H1 (cell line): ENCODE measurements around the gene MUC5B. TPM values are rescaled to one million over a fixed set of nuclear protein-coding genes. Genes with fewer than 3 reads are reported as not detected.

Experiments
- CTCF ChIA-PET: fragments of 300-600 bp; sonication (Branson Sonifier 250); formaldehyde crosslinking; loops from one replicate; lab custom pipeline; 2021; ENCODE audit not compliant: partially characterized antibody; lab: Charles Lee
- POLR2A ChIA-PET: fragments of 300-600 bp; sonication (Branson Sonifier 250); formaldehyde crosslinking; loops from one replicate; lab custom pipeline; 2021; ENCODE audit warnings: inconsistent platforms; ENCODE audit not compliant: partially characterized antibody; lab: Charles Lee
- DNase-seq, 2 experiments: peaks; one replicate each; pipeline versions ENCODE4 v3.0.0 to v3.0.0-alpha.2; 2010 to 2022; ENCODE audit warnings: low spot score in 2 of 2, low read depth in 1 of 2, mixed read lengths in 1 of 2
- FAIRE-seq: peaks from 2 replicates; lab custom pipeline; 2011; peaks lifted over from hg19 to GRCh38; lab: Jason Lieb, UNC
- H2AFZ ChIP-seq: 2 replicates; pipeline ENCODE4 v1.8.1; 2012; ENCODE audit warnings: low read length, inconsistent platforms
- H2AK5ac ChIP-seq: 2 replicates; pipeline ENCODE4 v1.6.1; 2013; ENCODE audit warnings: low read depth, low read length
- H2BK120ac ChIP-seq: replicated peaks from 2 replicates; pipeline ENCODE3; 2013; ENCODE audit warnings: low read depth, low read length, inconsistent platforms
- H2BK12ac ChIP-seq: 2 replicates; pipeline ENCODE4 v1.6.1; 2013; ENCODE audit warnings: low read depth, low read length
- H2BK15ac ChIP-seq: 2 replicates; pipeline ENCODE4 v1.6.1; 2013; ENCODE audit warnings: low read length
- H2BK20ac ChIP-seq: 2 replicates; pipeline ENCODE4 v1.6.1; 2013; ENCODE audit warnings: low read length
- H2BK5ac ChIP-seq: 2 replicates; pipeline ENCODE4 v1.6.1; 2013; ENCODE audit warnings: low read depth, low read length
- H3K14ac ChIP-seq: 2 replicates; pipeline ENCODE4 v1.6.1; 2013; ENCODE audit warnings: inconsistent platforms; ENCODE audit not compliant: insufficient read length
- H3K18ac ChIP-seq: 2 replicates; pipeline ENCODE4 v1.6.1; 2013; ENCODE audit warnings: low read length; ENCODE audit errors: extremely low read depth
- H3K23ac ChIP-seq: 2 replicates; pipeline ENCODE4 v1.6.1; 2013; ENCODE audit warnings: inconsistent platforms; ENCODE audit not compliant: insufficient read length
- H3K23me2 ChIP-seq: 2 replicates; pipeline ENCODE4 v1.6.1; 2013; ENCODE audit warnings: low read depth, low read length
- H3K27ac ChIP-seq: 2 replicates; pipeline ENCODE4 v1.6.1; 2011; ENCODE audit warnings: low read depth, low read length, inconsistent platforms
- H3K27me3 ChIP-seq, 4 experiments: replicated peaks in 1 of 4; 1 replicate in 1 of 4; 2 replicates in 3 of 4; pipeline versions ENCODE4 v1.6.1 to v1.8.1; 2011 to 2013; ENCODE audit warnings: low read length in 3 of 4, mild to moderate bottlenecking in 3 of 4, inconsistent platforms in 2 of 4, mixed read lengths in 2 of 4, moderate library complexity in 1 of 4; ENCODE audit not compliant: control insufficient read depth in 3 of 4, insufficient read depth in 3 of 4; ENCODE audit errors: extremely low read depth in 1 of 4
- H3K36me3 ChIP-seq, 4 experiments: 2 replicates each; pipeline versions ENCODE4 v1.6.1 to v1.8.1; 2011 to 2013; ENCODE audit warnings: mild to moderate bottlenecking in 4 of 4, low read length in 3 of 4, moderate library complexity in 2 of 4, control low read depth in 1 of 4, inconsistent platforms in 1 of 4; ENCODE audit not compliant: insufficient read depth in 4 of 4, control insufficient read depth in 2 of 4
- H3K4ac ChIP-seq: replicated peaks from 2 replicates; pipeline ENCODE3; 2013; ENCODE audit warnings: low read length, low read depth, mixed read lengths, inconsistent platforms; ENCODE audit not compliant: insufficient read length
- H3K4me1 ChIP-seq, 4 experiments: replicated peaks in 1 of 4; 1 replicate in 1 of 4; 2 replicates in 3 of 4; pipeline versions ENCODE4 v1.6.1 to v1.8.1; 2011 to 2013; ENCODE audit warnings: low read length in 3 of 4, inconsistent platforms in 2 of 4, mixed read lengths in 1 of 4; ENCODE audit not compliant: insufficient read depth in 4 of 4, control insufficient read depth in 3 of 4
- H3K4me2 ChIP-seq, 2 experiments: 2 replicates each; pipeline versions ENCODE4 v1.6.1 to v1.8.1; 2011 to 2013; ENCODE audit warnings: low read depth in 2 of 2, low read length in 2 of 2, control low read depth in 1 of 2, inconsistent platforms in 1 of 2, mild to moderate bottlenecking in 1 of 2; ENCODE audit not compliant: insufficient read depth in 1 of 2
- H3K4me3 ChIP-seq, 4 experiments: fragments of 200-600, 300-600 bp in 1 of 4; sonication (generic), shearing (Covaris generic), sonication (Bioruptor Twin) in 1 of 4; 2 replicates each; pipeline versions ENCODE4 v1.5.1 to v1.8.1; 2011 to 2016; ENCODE audit warnings: low read length in 4 of 4, low read depth in 3 of 4, control low read depth in 2 of 4, inconsistent platforms in 2 of 4, mild to moderate bottlenecking in 2 of 4, mixed read lengths in 1 of 4, moderate library complexity in 1 of 4; ENCODE audit not compliant: insufficient read depth in 2 of 4; ENCODE audit errors: extremely low read depth in 1 of 4
- H3K56ac ChIP-seq: replicated peaks from 2 replicates; pipeline ENCODE3; 2013; ENCODE audit warnings: low read depth, mild to moderate bottlenecking, mixed read lengths, low read length, inconsistent platforms; ENCODE audit not compliant: insufficient read length
- H3K79me1 ChIP-seq: 2 replicates; pipeline ENCODE4 v1.6.1; 2013; ENCODE audit warnings: low read depth, low read length, control low read depth
- H3K79me2 ChIP-seq, 2 experiments: 2 replicates each; pipeline versions ENCODE4 v1.6.1 to v1.8.1; 2012 to 2013; ENCODE audit warnings: low read length in 2 of 2, mild to moderate bottlenecking in 2 of 2, inconsistent platforms in 1 of 2; ENCODE audit not compliant: insufficient read depth in 2 of 2, control insufficient read depth in 1 of 2
- H3K9ac ChIP-seq, 4 experiments: replicated peaks in 1 of 4; 1 replicate in 1 of 4; 2 replicates in 3 of 4; pipeline versions ENCODE4 v1.6.1 to v1.8.1; 2011 to 2013; ENCODE audit warnings: low read depth in 3 of 4, low read length in 3 of 4, control low read depth in 2 of 4, mild to moderate bottlenecking in 2 of 4, moderate library complexity in 2 of 4, inconsistent platforms in 1 of 4; ENCODE audit errors: extremely low read depth in 1 of 4
- H3K9me3 ChIP-seq, 2 experiments: 2 replicates each; pipeline versions ENCODE4 v1.6.1 to v1.8.1; 2012 to 2013; ENCODE audit warnings: mild to moderate bottlenecking in 2 of 2, moderate library complexity in 2 of 2, control low read depth in 1 of 2, inconsistent platforms in 1 of 2, low read depth in 1 of 2, low read length in 1 of 2, mixed read lengths in 1 of 2; ENCODE audit not compliant: insufficient read depth in 2 of 2
- H4K20me1 ChIP-seq, 2 experiments: replicated peaks in 1 of 2; 2 replicates each; pipeline versions ENCODE3 to v1.8.1; 2011 to 2013; ENCODE audit warnings: inconsistent platforms in 2 of 2, low read length in 2 of 2, mild to moderate bottlenecking in 1 of 2; ENCODE audit not compliant: insufficient read depth in 2 of 2, control insufficient read depth in 1 of 2
- H4K5ac ChIP-seq: 2 replicates; pipeline ENCODE4 v1.6.1; 2013; ENCODE audit warnings: low read length, low read depth, mixed read lengths, inconsistent platforms; ENCODE audit not compliant: insufficient read length
- H4K8ac ChIP-seq: 2 replicates; pipeline ENCODE4 v1.8.0; 2013; ENCODE audit warnings: mild to moderate bottlenecking, moderate library complexity, low read length, inconsistent platforms; ENCODE audit not compliant: insufficient read depth; ENCODE audit errors: extremely low read depth
- H4K91ac ChIP-seq: replicated peaks from 2 replicates; pipeline ENCODE3; 2013; ENCODE audit warnings: low read length, mixed read lengths, inconsistent platforms; ENCODE audit not compliant: insufficient read length
- ASH2L ChIP-seq: fragments of 200-600, 300-600 bp; sonication (generic); IDR thresholded peaks from one replicate; pipeline ENCODE4 v1.7.1; 2017; ENCODE audit warnings: low read length
- BACH1 ChIP-seq: IDR thresholded peaks from 2 replicates; pipeline ENCODE4 v1.6.1; 2012; ENCODE audit warnings: low read length, improper control_type of control experiment
- CEBPB ChIP-seq: IDR thresholded peaks from 2 replicates; pipeline ENCODE4 v1.6.1; 2012; ENCODE audit warnings: low read depth, low read length
- EGR1 ChIP-seq: IDR thresholded peaks from 2 replicates; pipeline ENCODE4 v1.6.1; 2011; ENCODE audit warnings: low read depth, low read length, borderline replicate concordance
- JUN ChIP-seq: IDR thresholded peaks from 2 replicates; pipeline ENCODE4 v1.6.1; 2011; ENCODE audit warnings: low read depth, mild to moderate bottlenecking, improper control_type of control experiment, low read length
- KDM1A ChIP-seq: fragments of 200-600, 300-600 bp; sonication (generic); IDR thresholded peaks from 2 replicates; pipeline ENCODE4 v1.7.1; 2016; ENCODE audit warnings: mild to moderate bottlenecking, low read length, borderline replicate concordance
- KDM4A ChIP-seq: IDR thresholded peaks from one replicate; pipeline ENCODE4 v1.7.1; 2012; ENCODE audit warnings: low read depth, mild to moderate bottlenecking, moderate library complexity, low read length, inconsistent platforms; ENCODE audit not compliant: severe bottlenecking
- MAFK ChIP-seq: IDR thresholded peaks from 2 replicates; pipeline ENCODE4 v1.6.1; 2012; ENCODE audit warnings: low read depth, mild to moderate bottlenecking, improper control_type of control experiment, low read length
- NANOG ChIP-seq: IDR thresholded peaks from 2 replicates; pipeline ENCODE4 v1.6.1; 2011; ENCODE audit warnings: low read length, low read depth, mild to moderate bottlenecking, inconsistent platforms; ENCODE audit not compliant: insufficient read depth, poor library complexity, severe bottlenecking
- SP2 ChIP-seq: IDR thresholded peaks from 2 replicates; pipeline ENCODE4 v1.6.1; 2012; ENCODE audit warnings: mild to moderate bottlenecking, low read length, inconsistent platforms
- TBP ChIP-seq: IDR thresholded peaks from 2 replicates; pipeline ENCODE4 v1.6.1; 2011; ENCODE audit warnings: low read depth, low read length, improper control_type of control experiment
- TCF12 ChIP-seq: IDR thresholded peaks from 2 replicates; pipeline ENCODE4 v1.6.1; 2011; ENCODE audit warnings: low read depth, mild to moderate bottlenecking, low read length
- WGBS, 2 experiments: shearing (Covaris generic) in 1 of 2; methylation state at CpG; one replicate each; pipeline versions ENCODE4 v1.1.6 to v1.1.7; 2013 to 2015; ENCODE audit warnings: low lambda C conversion rate in 2 of 2, mixed read lengths in 2 of 2, inconsistent platforms in 1 of 2, low coverage in 1 of 2, missing lambda C conversion rate in 1 of 2; ENCODE audit not compliant: insufficient replicate concordance in 2 of 2, insufficient coverage in 1 of 2, insufficient read length in 1 of 2; ENCODE audit errors: extremely low coverage in 1 of 2, missing lambda C conversion rate in 1 of 2; 5-methylcytosine and 5-hydroxymethylcytosine counted together
- polyA plus RNA-seq, 7 experiments: library from polyadenylated mRNA; depleted of rRNA in 3 of 7; stranded (reverse) in 5 of 7; unstranded in 2 of 7; fragments of >200 nt in 5 of 7; fragments of 200-250 nt in 2 of 7; gene quantifications; 1 replicate in 5 of 7; 2 replicates in 1 of 7; 4 replicates in 1 of 7; pipeline versions ENCODE4 v1.2.1 to v1.2.3, GENCODE V29; 2011 to 2013; ENCODE audit warnings: missing spikeins in 2 of 7, mixed read lengths in 2 of 7
- total RNA-seq: library from RNA; stranded (reverse); fragmentation: NEBNext Ultra II Directional; extraction: Animal tissue kit (Norgen Biotek cat#: 25700); gene quantifications from 2 replicates; pipeline ENCODE4 v1.2.1, GENCODE V29; 2021

MUC5B gene
- total and polyA plus RNA-seq, 2 of the 8 experiments (the other 6 are each of a cell fraction or from before 2014, with no cell fraction given) = 0.02 to 0.03 TPM

DNA sequence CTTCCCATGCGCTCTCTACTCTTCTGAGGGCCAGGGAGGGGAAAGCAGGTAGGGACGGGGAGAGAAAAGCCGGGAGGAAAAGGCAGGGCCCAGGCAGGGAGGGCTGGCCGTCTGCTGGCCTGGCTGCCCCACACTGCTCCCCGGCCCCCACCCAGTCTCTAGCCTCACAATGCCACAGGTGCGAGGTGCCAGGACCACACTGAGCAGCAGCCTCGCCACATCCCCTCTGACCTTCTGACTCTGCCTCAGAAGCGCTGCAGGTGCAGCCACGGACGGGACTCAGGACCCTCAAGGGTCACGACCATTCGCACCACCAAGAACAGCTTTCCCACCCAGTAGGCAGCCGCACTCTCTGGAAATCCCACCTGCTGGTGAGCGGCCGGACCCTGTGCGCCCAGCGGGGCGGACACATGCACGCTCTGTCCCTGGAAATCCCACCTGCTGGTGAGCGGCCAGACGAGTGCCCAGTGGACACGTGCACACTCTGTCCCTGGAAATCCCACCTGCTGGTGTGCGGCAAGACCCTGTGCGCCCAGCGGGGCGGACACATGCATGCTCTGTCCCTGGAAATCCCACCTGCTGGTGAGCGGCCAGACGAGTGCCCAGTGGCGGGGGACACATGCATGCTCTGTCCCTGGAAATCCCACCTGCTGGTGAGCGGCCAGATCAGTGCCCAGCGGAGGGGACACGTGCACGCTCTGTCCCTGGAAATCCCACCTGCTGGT is 66.5 kb downstream of the MUC5B start:
- 91% methylated on average over 24 of the region's 33 CpGs; no CpG with 5 or more reads in 1 of the 2 experiments for WGBS, 2 experiments
- Histone ChIP-seq H3K9ac (no peak overlapping the region), H3K14ac (no peak overlapping the region), H3K27me3 (no peaks in the 10 kb centered on the region), H3K56ac (no peak overlapping the region), H3K36me3 (peaks cover 3 to 29% (median 15%) of the 10 kb centered on the region in 4 experiments; a peak in 7 of 8 replicates), H2BK5ac (no peak overlapping the region), H2AK5ac (no peak overlapping the region), H3K4me1 (no peaks in the 10 kb centered on the region), H2BK15ac (no peak overlapping the region), H4K20me1 (peaks cover 3 to 15% of the 10 kb centered on the region in 2 experiments), H2BK20ac (no peak overlapping the region), H4K91ac (no peak overlapping the region), H2BK120ac (no peak overlapping the region), H3K23ac (no peak overlapping the region), H3K79me2 (peaks cover 0 to 3% of the 10 kb centered on the region in 2 experiments; a peak in 1 of 4 replicates), H3K9me3 (no peaks in the 10 kb centered on the region; a peak in 1 of 4 replicates), H3K4me2 (no peak overlapping the region), H3K18ac (no peak overlapping the region), H2BK12ac (no peak overlapping the region), H2AFZ (no peak overlapping the region), H3K79me1 (peaks cover 3% of the 10 kb centered on the region; the same call in 1 of the 2 replicates), H3K23me2 (no peaks in the 10 kb centered on the region), H3K4me3 (no peak overlapping the region), H3K27ac (no peak overlapping the region), H4K5ac (no peak overlapping the region), H3K4ac (no peak overlapping the region), H4K8ac (no peak overlapping the region)
- ChIA-PET CTCF (interaction anchor here (0.9 to 1.0 kb wide), 2 partner anchors 228 to 260 kb away, joined by 3 to 4 read pairs; no protein-coding TSS in a partner anchor), POLR2A (no interaction called here)
- no peak for FAIRE-seq
- no peak for DNase-seq
- no peak for TF ChIP-seq JUN
- no peak for TF ChIP-seq SP2
- TF ChIP-seq ASH2L = no peak
- no peak for TF ChIP-seq TBP
- no peak for TF ChIP-seq KDM1A
- no peak for TF ChIP-seq TCF12
- no peak for TF ChIP-seq KDM4A
- TF ChIP-seq BACH1 = no peak
- no peak for TF ChIP-seq CEBPB
- TF ChIP-seq MAFK = no peak
- no peak for TF ChIP-seq EGR1
- no peak for TF ChIP-seq NANOG
